Mucosa of stomach (tissue), 1 donor: Measurements from ENCODE around the gene CHMP6.

ENCODE experiments used
- H3K27me3 ChIP-seq: one replicate; pipeline ENCODE4 v1.7.0; 2013; ENCODE audit warnings: mild to moderate bottlenecking, low read length; ENCODE audit not compliant: control insufficient read depth, insufficient read depth
- H3K36me3 ChIP-seq: one replicate; pipeline ENCODE4 v1.7.0; 2013; ENCODE audit warnings: low read length; ENCODE audit not compliant: control insufficient read depth, insufficient read depth
- H3K4me1 ChIP-seq: one replicate; pipeline ENCODE4 v1.7.0; 2013; ENCODE audit warnings: mild to moderate bottlenecking, low read length; ENCODE audit not compliant: control insufficient read depth, insufficient read depth
- H3K4me3 ChIP-seq: one replicate; pipeline ENCODE4 v1.7.0; 2013; ENCODE audit warnings: low read length
- H3K9ac ChIP-seq: one replicate; pipeline ENCODE4 v1.7.0; 2013; ENCODE audit warnings: mild to moderate bottlenecking, low read length, moderate library complexity
- H3K9me3 ChIP-seq: one replicate; pipeline ENCODE4 v1.7.0; 2013; ENCODE audit warnings: mild to moderate bottlenecking, low read length, moderate library complexity; ENCODE audit not compliant: control insufficient read depth
- donor health status: Pancreatic carcinoma.

The CHMP6 gene

DNA sequence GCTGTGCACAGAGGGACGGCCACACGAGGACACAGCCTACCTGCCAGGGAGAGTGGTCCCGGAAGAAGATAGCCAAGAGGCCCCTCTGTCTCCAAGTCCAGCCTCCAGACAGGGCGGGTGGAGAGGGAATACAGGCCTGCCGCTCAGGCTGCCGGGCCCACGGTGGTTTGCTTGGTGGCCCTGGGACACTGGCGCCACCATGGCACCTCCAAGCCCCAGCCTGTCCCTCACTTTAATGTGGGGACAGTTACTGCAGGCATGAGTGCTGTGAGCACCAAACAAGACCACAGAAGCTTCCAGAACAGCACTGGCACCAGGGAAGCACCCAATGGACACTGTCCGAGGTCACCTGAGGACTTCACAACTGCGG lies 22.0 kb upstream of the CHMP6 start:
- Histone ChIP-seq H3K4me1 (peaks cover 6% of the 10 kb centered on the region), H3K9ac (no peak overlapping the region), H3K36me3 (no peaks in the 10 kb centered on the region), H3K27me3 (peaks cover 30% of the 10 kb centered on the region), H3K9me3 (no peaks in the 10 kb centered on the region), H3K4me3 (no peak overlapping the region)

DNA sequence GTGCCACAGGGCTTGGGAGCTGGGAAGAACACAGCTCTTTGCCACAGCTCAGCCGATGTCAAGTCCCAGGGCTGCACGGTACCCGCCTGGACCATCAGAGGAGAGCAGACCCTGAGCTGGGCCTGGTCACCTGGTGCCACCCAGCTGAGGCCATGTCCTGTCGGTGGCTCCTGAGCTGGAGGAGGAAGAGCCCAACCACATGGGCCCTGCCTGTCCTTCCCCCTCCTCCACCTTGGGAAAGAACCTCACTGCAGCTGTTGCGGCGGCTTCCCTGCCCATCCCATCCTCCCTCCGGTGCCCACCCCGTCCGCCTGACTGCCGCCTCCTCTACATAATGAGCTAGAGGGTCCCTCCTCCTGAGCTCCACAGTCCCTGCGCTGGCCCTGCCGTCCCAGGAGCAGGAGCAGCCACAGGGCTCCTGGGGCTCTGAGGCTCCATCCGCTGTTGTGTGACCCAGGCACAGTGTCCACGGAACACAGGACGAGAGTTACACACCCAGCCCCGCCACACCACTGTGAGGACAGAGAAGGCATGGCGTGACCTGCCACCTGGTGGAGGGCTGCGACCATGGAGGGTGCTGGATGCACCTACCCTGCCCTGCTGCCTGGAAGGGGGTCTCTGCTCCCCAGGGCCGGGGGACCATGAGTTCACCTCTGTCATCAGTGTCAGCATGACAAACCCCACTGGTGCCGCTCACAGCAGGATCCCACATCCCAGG lies 21.4 kb upstream of the CHMP6 start:
- Histone ChIP-seq H3K27me3 (peaks cover 30% of the 10 kb centered on the region), H3K36me3 (no peaks in the 10 kb centered on the region), H3K4me1 (peaks cover 6% of the 10 kb centered on the region), H3K4me3 (no peak overlapping the region), H3K9me3 (no peaks in the 10 kb centered on the region), H3K9ac (no peak overlapping the region)

DNA sequence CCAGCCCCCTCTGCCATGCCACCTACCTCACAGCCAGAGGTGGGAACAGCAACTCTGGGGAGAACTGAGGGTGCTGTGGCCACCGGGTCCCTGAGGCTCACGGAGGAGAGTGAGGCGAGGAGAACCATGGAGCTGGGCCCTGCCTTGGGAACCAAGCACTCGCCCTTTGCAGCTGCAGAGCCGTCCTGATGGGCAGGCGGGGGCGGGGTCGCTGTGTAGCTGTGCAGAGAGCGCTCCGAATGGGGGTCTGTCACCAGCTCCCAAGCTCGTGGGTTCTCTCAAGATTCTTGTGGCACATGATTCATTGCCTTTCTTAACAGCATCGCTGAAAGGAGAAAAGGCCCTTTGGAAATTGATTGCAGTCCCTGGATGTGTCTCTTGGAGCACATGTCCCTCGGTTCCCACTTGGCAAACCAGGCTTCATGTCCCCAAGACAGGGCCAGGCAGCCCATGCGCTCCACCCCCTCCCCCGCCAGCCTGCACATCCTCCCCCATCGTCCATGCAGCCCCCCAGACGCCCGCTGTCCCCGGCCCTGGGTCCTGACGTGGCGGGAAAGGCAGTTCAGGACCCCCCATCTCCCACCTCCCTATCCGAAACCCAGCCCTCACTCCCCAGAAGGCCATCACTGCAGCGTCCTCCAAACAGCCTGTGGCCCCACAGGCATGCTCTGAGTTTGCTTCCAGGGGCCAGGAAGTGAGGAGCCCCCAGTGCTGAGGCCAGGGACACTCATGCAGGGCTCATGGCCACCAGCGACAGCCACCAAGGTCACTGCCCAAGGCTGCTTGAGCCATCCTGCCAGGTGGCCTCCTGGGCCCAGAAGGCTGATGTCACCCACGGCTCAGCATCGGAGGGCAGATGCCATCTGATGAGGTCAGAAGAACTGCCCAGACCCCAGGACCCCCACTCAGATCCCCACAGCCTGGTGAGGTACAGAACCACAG lies 20.6 kb upstream of the CHMP6 start:
- Histone ChIP-seq H3K27me3 (peaks cover 30% of the 10 kb centered on the region), H3K4me1 (peaks cover 6% of the 10 kb centered on the region), H3K9ac (no peak overlapping the region), H3K4me3 (no peak overlapping the region), H3K36me3 (no peaks in the 10 kb centered on the region), H3K9me3 (no peaks in the 10 kb centered on the region)

DNA sequence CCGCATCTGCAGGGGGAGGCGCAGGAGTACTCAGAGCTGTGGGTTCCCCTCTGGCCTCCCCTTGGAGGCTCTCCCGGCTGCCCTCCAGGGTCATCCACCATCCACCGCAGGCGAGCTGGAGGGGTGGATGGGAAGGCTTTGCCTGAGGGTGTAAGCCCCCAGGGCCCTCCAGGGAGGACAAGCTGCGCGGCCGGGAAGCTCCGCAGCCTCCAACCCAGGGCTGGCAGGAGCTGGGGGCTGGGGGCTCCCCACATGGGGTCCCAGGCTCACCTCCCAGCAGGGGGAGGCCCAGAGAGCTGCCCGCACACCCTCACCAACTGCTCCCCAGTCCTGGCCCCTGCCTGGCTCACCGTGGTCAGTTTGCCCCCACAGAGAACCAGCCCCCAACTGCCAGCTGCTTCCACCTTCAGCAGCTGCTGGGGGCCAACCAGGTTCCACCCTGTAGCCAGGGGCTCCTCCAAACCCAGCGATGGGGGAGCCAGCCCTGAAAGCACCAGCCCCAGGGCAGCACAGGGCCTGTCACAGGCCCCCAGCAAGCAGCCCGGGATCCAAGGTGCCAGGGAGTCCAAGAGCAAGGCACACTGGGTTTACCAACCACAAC lies 19.8 kb upstream of the CHMP6 start:
- no peaks in the 10 kb centered on the region for H3K36me3 ChIP-seq
- H3K9ac ChIP-seq, result no peak overlapping the region
- H3K4me3 ChIP-seq, result no peak overlapping the region
- H3K27me3 ChIP-seq, result peaks cover 30% of the 10 kb centered on the region
- peaks cover 6% of the 10 kb centered on the region for H3K4me1 ChIP-seq
- H3K9me3 ChIP-seq, result no peaks in the 10 kb centered on the region

DNA sequence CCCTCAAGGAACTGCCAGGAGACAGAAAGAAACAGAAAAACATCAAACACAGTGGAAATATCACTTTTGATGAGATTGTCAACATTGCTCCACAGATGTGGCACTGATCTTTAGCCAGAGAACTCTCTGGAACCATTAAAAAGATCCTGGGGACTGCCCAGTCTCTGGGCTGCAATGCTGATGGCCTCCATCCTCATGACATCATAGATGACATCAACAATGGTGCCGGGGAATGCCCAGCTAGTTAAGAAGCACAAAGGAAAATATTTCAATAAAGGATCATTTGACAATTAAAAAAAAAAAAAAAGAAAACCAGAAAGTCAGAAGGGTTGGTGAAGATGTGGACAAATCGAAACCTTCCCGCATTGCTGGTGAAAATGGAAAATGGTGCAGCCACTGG lies 14.9 kb upstream of the CHMP6 start:
- Histone ChIP-seq H3K4me1 (no peaks in the 10 kb centered on the region), H3K36me3 (no peaks in the 10 kb centered on the region), H3K4me3 (no peak overlapping the region), H3K9me3 (no peaks in the 10 kb centered on the region), H3K27me3 (peaks cover 28% of the 10 kb centered on the region), H3K9ac (no peak overlapping the region)

DNA sequence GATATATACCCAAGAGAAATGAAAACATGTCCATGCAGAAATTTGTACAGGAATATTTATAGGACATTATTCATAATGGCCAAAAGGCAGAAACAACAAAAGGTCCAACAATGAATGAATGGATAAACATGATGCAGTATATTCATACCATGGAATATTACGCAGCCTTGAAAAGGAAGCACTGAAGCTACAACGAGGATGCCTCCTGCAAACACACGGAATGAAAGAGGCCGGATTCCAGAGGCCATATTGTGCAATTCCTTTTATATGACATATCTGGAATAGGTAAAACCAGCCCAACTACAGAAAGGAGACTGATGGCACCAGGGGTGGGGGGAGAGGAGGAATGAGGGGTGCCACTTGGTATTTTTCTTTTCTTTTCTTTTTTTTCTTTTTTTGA lies 14.5 kb upstream of the CHMP6 start:
- Histone ChIP-seq H3K9ac (no peak overlapping the region), H3K9me3 (no peaks in the 10 kb centered on the region), H3K4me1 (no peaks in the 10 kb centered on the region), H3K4me3 (no peak overlapping the region), H3K27me3 (peaks cover 28% of the 10 kb centered on the region), H3K36me3 (no peaks in the 10 kb centered on the region)

DNA sequence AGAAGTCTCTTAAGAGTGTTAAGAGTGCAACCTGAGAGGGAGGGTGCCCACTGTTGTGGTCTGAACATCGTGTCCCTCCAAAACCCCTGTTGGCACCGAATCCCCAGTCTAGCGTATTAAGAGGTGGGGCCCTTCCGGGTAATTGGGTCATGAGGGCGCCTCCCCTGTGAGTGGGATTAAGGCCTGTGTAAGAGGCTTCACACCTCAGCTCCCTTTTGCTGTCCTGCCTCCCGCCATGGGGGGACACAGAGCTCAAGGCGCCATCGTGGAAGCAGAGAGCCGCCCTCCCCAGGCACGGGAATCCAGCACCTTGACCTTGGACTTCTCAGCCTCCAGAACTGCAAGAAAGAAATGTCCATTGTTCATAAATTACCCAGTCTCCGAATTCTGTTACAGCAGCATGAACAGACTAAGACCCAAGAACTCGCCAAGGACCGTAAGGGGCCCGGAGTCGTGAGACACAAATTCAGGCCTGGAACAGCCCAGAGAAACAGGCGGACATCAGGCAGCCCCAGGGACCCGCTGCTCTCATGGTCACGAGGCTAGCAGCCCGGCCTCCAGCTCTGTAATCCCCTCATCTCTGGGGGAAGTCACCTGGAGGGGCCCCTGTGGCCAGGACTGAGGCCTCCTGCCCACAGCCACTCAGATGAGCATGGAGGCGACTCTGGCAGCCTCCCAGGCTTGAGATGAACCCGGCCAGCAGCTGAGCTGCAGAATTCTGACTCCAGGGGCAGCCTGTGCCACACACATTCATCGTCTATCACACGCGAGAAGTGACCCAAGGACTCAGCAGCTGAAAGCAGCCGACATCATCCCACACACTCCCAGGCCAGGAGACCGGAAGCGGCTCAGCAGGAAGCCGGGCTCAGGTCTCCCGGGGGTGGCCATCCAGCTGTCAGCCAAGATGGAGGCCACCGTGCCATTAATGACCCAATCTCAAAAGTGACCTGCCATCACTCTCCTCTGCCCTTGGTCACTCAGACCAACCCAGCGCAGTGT lies 12.8 kb upstream of the CHMP6 start:
- H3K4me1 ChIP-seq, result no peaks in the 10 kb centered on the region
- no peaks in the 10 kb centered on the region for H3K9me3 ChIP-seq
- H3K27me3 ChIP-seq, result peaks cover 26% of the 10 kb centered on the region
- H3K4me3 ChIP-seq, result no peak overlapping the region
- H3K9ac ChIP-seq, result no peak overlapping the region
- no peaks in the 10 kb centered on the region for H3K36me3 ChIP-seq

DNA sequence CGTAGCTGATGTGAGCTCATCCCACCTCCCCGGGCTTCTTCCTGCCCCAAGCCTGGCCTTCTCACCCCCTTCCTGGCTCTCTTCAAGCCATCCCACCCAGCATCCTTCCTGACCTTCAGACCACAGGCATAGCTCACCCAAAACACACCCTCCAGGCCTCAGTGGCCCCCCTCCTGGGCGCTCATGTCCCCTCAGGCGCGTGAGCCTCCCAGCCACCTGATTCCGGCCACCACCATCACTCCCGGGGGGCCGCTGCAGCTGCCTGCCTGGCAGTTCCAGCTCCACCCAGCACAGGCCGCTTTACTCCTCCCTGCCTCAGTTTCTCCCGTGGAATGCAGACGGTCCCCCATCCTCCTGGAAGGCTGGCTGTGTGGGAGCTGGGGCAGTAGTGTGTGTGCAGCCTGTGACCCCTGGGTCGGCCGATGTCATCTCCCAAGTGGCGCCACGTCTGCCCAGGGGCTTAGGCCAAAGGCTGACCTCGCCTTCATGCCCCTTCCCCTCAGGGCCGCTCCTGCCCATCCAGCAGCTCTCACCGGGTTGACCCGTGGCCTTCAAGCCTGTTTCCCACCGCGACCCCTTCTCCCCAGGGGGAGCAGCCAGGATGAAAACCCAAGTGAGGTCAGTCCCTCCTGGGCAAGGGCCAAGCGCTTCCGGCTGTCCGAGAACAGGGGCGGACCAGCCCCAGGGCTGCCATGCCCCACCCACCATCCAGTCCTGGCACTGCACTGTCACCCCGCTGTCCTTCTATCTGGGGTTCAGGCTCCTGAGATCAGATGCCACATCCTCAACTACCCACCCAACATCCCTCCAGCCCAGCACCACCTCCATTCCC lies 11.9 kb upstream of the CHMP6 start:
- Histone ChIP-seq H3K9me3 (no peaks in the 10 kb centered on the region), H3K4me3 (no peak overlapping the region), H3K9ac (no peak overlapping the region), H3K27me3 (peaks cover 26% of the 10 kb centered on the region), H3K4me1 (no peaks in the 10 kb centered on the region), H3K36me3 (no peaks in the 10 kb centered on the region)

DNA sequence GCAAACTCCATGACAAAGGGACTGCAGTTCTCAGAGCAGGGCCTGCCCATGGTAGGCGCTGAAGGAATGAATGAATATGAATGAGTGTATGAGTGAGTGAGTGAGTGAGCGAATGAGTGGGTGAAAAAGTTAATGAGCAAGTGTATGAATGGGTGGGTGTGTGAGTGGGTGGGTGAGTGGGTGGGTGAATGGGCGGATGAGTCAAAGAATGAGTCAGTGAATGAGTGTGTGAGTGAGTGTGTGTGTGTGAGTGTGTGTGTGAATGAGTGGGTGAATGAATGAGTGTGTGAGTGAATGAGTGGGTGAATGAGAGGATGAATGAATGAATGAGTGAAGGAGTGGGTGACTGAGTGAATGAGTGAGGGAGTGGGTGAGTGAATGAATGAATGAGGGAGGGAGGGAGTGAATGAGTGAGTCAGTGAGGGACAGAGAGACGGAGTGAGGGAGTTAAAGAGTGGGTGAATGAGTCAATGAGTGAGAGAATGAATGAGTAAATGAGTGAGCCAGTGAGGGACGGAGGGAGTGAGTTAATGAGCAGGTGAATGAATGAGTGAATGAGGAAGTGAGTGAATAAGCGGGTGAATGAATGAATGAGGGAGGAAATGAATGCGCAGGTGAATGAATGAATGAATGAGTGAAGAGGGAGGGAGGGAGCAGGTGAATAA lies 11.1 kb upstream of the CHMP6 start:
- H3K4me3 ChIP-seq, result no peak overlapping the region
- H3K9me3 ChIP-seq, result no peaks in the 10 kb centered on the region
- no peaks in the 10 kb centered on the region for H3K4me1 ChIP-seq
- no peaks in the 10 kb centered on the region for H3K36me3 ChIP-seq
- peaks cover 26% of the 10 kb centered on the region for H3K27me3 ChIP-seq
- H3K9ac ChIP-seq, result no peak overlapping the region

DNA sequence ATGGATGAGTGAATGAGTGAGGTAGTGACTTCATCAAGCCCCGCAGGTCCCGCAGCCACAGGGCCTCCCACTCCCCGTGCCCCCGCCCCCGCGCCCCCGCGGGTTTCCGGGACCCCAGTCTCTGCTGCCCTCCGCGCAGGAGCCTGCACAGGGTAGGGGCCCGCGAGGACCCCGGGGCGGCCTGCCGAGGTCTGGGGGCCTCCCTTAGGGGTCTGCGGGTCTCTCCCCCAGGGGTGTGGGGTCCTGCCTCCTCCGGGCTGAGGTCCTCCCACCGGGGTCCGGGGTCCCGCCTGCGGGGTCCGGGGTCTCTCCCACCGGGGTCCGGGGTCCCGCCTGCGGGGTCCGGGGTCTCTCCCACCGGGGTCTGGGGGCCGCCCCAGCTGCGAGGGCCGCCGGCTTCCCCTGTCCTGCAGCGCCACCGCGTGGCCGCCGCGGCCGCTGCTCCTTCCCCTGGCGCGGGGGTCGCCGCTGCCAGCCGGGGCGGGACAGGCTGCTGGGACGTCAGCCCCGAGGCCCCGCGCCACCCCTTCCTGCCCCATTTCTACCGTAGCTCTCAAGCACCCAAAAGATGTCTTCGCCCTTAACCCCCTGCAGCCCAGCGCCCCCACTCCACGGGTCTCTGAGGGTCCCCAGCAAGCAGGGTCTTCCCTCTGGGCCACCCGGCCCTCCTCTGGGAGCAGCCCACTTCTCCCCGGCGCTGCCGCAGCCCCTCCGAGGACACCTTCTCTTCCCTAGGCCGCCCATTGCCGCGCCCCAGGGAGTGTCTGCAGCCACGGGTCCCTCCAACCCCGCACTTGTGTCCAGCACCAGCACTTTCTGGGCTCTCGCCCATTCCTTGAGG lies 10.4 kb upstream of the CHMP6 start:
- Histone ChIP-seq H3K4me1 (no peaks in the 10 kb centered on the region), H3K9me3 (no peaks in the 10 kb centered on the region), H3K4me3 (no peak overlapping the region), H3K27me3 (peaks cover 26% of the 10 kb centered on the region), H3K36me3 (no peaks in the 10 kb centered on the region), H3K9ac (no peak overlapping the region)
